ENCODE measurements around the gene PSMB5. TPM values are rescaled to one million over a fixed set of nuclear protein-coding genes. Genes with fewer than 3 reads are reported as not detected.

The PSMB5 gene
- total and polyA plus RNA-seq, 2 of the 13 experiments (the other 11 are each of a cell fraction or from before 2014, with no cell fraction given) = 705 to 871 TPM

DNA sequence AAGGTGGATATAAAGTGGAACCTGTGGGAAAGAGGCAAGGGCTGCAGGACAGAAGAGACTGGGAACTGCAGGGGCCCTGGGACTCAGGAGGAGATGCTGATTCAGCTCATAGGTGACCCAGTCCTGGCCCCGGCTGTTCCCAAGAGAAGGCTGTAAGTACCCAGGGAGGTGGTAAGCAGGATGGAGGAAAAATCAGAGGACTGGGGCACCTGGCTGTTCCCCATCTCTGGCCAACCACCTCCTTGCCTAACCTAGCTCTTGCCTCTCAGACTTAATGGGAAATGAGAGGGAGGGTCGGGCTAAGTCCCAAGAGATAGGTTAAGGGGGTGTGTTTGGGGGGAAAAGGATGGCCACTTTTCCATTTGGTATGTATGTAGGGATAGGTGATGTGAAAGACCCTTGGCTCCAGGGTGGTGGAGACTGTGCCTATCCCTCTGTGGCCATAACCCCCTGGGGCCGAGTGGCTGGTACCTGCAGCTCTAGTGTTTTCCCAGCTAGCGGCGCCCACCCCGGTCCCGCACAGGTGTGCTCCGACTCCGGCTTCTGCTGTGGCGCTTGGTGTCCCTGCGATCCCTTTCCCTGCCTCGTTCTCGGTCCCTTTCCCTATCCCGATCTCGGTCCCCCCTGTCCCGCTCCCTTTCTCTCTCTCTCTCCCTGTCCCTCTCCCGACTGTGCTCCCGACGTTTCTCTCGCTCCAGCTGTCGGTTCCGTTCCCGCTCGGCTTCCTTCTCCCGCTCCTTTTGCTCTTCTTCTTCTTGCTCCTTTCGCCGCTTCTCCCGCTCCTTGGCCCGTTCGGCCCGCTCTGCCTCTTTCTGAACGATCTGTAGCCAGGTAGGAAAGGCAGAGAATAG lies 24.2 kb upstream of the PSMB5 start:
- Histone ChIP-seq H3K27ac (ENCODE audit: extremely low read length, insufficient read depth, low read length) (no peak overlapping the region), H3K79me2 (ENCODE audit: insufficient read depth, low read length) (no peaks in the 10 kb centered on the region), H3K9me3 (ENCODE audit: low read length) (no peaks in the 10 kb centered on the region), H3K4me2 (ENCODE audit: low read depth, low read length) (no peak overlapping the region), H4K20me1 (ENCODE audit: insufficient read depth, low read length) (peaks cover 13% of the 10 kb centered on the region; the same call in 1 of the 2 replicates), H2AFZ (ENCODE audit: low read length) (no peak overlapping the region), H3K4me1 (ENCODE audit: insufficient read depth, low read length) (peaks cover 29% of the 10 kb centered on the region), H3K36me3 (replicated peaks in 1 of 2; ENCODE audit: control insufficient read depth in 1 of 2, insufficient read depth in 2 of 2, low read length in 2 of 2) (peaks cover 41 to 45% of the 10 kb centered on the region in 2 experiments), H3K4me3 (replicated peaks in 1 of 3; ENCODE audit: insufficient read depth in 1 of 3, low read depth in 2 of 3, low read length in 3 of 3) (no peak overlapping the region), H3K9ac (ENCODE audit: insufficient read depth, low read depth, low read length) (no peak overlapping the region), H3K27me3 (ENCODE audit: control insufficient read depth in 1 of 2, insufficient read depth in 2 of 2, low read length in 2 of 2) (peaks cover 0 to 6% of the 10 kb centered on the region in 2 experiments; a peak in 1 of 5 replicates)
- no peak for ATAC-seq
- in situ Hi-C loops (cut with HindIII; ENCODE audit: extremely low pct_ligation_motif_present, low pct_unique_long_range_greater_than_20kb) (no loop called here), intact Hi-C loops (cut with micrococcal nuclease; ENCODE audit: unreplicated experiment) (loop anchor here (1.0 kb wide), 5 partner anchors 52 to 502 kb away; no protein-coding TSS in a partner anchor)
- ChIA-PET CTCF (ENCODE audit: low intra/inter-chr PET ratio, low total read pairs) (interaction anchor here (0.7 to 8.5 kb wide), 14 partner anchors 10 to 502 kb away, joined by 3 to 173 read pairs (median 4); no protein-coding TSS in a partner anchor), POLR2A (interaction anchor here (0.6 to 7.4 kb wide), 28 partner anchors 10 to 262 kb away, joined by 3 to 72 read pairs (median 6); partner anchors contain the start of genes ACIN1, AJUBA, BCL2L2 and C14orf119)
- WGBS (ENCODE audit: low lambda C conversion rate) = 97% methylated on average over 32 of the region's 32 CpGs
- FAIRE-seq = no peak
- BruUV-seq (replicated peaks) = TSS peak; percentile 83
- DNase-seq (ENCODE audit: low spot score) = no peak
- TF ChIP-seq ZNF777 (CRISPR knock-in tag; IDR thresholded peaks at IDR 0.05) = no peak
- TF ChIP-seq, protein P1, sequence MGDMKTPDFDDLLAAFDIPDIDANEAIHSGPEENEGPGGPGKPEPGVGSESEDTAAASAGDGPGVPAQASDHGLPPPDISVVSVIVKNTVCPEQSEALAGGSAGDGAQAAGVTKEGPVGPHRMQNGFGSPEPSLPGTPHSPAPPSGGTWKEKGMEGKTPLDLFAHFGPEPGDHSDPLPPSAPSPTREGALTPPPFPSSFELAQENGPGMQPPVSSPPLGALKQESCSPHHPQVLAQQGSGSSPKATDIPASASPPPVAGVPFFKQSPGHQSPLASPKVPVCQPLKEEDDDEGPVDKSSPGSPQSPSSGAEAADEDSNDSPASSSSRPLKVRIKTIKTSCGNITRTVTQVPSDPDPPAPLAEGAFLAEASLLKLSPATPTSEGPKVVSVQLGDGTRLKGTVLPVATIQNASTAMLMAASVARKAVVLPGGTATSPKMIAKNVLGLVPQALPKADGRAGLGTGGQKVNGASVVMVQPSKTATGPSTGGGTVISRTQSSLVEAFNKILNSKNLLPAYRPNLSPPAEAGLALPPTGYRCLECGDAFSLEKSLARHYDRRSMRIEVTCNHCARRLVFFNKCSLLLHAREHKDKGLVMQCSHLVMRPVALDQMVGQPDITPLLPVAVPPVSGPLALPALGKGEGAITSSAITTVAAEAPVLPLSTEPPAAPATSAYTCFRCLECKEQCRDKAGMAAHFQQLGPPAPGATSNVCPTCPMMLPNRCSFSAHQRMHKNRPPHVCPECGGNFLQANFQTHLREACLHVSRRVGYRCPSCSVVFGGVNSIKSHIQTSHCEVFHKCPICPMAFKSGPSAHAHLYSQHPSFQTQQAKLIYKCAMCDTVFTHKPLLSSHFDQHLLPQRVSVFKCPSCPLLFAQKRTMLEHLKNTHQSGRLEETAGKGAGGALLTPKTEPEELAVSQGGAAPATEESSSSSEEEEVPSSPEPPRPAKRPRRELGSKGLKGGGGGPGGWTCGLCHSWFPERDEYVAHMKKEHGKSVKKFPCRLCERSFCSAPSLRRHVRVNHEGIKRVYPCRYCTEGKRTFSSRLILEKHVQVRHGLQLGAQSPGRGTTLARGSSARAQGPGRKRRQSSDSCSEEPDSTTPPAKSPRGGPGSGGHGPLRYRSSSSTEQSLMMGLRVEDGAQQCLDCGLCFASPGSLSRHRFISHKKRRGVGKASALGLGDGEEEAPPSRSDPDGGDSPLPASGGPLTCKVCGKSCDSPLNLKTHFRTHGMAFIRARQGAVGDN (CRISPR knock-in tag; IDR thresholded peaks at IDR 0.05) = peak; percentile 38
- no peak for TF ChIP-seq DPF2 (CRISPR knock-in tag; IDR thresholded peaks at IDR 0.05; ENCODE audit: borderline replicate concordance, low read depth)
- peak; percentile 82; the same call in 1 of the 2 replicates for TF ChIP-seq EED (CRISPR knock-in tag; IDR thresholded peaks at IDR 0.05)
- TF ChIP-seq, protein P2, sequence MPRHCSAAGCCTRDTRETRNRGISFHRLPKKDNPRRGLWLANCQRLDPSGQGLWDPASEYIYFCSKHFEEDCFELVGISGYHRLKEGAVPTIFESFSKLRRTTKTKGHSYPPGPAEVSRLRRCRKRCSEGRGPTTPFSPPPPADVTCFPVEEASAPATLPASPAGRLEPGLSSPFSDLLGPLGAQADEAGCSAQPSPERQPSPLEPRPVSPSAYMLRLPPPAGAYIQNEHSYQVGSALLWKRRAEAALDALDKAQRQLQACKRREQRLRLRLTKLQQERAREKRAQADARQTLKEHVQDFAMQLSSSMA (CRISPR knock-in tag; IDR thresholded peaks at IDR 0.05) = 0 out of 2 replicates have a peak, but pooled peaks have one; percentile 51
- peak; percentile 26 for TF ChIP-seq MAFF (IDR thresholded peaks at IDR 0.05; ENCODE audit: low read depth, low read length)
- TF ChIP-seq, protein P3, sequence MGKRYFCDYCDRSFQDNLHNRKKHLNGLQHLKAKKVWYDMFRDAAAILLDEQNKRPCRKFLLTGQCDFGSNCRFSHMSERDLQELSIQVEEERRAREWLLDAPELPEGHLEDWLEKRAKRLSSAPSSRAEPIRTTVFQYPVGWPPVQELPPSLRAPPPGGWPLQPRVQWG (CRISPR knock-in tag; IDR thresholded peaks at IDR 0.05; ENCODE audit: borderline replicate concordance, low read depth) = 0 out of 2 replicates have a peak, but pooled peaks have one; percentile 48
- TF ChIP-seq, protein P4, sequence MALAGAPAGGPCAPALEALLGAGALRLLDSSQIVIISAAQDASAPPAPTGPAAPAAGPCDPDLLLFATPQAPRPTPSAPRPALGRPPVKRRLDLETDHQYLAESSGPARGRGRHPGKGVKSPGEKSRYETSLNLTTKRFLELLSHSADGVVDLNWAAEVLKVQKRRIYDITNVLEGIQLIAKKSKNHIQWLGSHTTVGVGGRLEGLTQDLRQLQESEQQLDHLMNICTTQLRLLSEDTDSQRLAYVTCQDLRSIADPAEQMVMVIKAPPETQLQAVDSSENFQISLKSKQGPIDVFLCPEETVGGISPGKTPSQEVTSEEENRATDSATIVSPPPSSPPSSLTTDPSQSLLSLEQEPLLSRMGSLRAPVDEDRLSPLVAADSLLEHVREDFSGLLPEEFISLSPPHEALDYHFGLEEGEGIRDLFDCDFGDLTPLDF (CRISPR knock-in tag; IDR thresholded peaks at IDR 0.05) = no peak
- TF ChIP-seq MAFK (conservative IDR thresholded peaks at IDR 0.05 in 1 of 2, IDR thresholded peaks at IDR 0.05 in 1 of 2; ENCODE audit: low read length in 2 of 2) = peak in 1 of 2 experiments; percentile 47; a peak in 3 of 4 replicates
- TF ChIP-seq ZNF891 (CRISPR knock-in tag; IDR thresholded peaks at IDR 0.05) = 0 out of 2 replicates have a peak, but pooled peaks have one; percentile 26
- TF ChIP-seq ZBTB38 (CRISPR knock-in tag; IDR thresholded peaks at IDR 0.05) = peak; percentile 84
- TF ChIP-seq, protein P5, sequence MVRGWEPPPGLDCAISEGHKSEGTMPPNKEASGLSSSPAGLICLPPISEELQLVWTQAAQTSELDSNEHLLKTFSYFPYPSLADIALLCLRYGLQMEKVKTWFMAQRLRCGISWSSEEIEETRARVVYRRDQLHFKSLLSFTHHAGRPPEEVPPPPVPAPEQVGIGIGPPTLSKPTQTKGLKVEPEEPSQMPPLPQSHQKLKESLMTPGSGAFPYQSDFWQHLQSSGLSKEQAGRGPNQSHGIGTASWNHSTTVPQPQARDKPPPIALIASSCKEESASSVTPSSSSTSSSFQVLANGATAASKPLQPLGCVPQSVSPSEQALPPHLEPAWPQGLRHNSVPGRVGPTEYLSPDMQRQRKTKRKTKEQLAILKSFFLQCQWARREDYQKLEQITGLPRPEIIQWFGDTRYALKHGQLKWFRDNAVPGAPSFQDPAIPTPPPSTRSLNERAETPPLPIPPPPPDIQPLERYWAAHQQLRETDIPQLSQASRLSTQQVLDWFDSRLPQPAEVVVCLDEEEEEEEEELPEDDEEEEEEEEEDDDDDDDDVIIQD (CRISPR knock-in tag; IDR thresholded peaks at IDR 0.05; ENCODE audit: low read depth) = no peak
- no peak for TF ChIP-seq PAX8 (CRISPR knock-in tag; IDR thresholded peaks at IDR 0.05; ENCODE audit: borderline replicate concordance)
- no peak for TF ChIP-seq REXO4 (CRISPR knock-in tag; IDR thresholded peaks at IDR 0.05; ENCODE audit: borderline replicate concordance)
